GM12878 (cell line): ENCODE results near the gene C1GALT1C1L. TPM values are rescaled to one million over a fixed set of nuclear protein-coding genes. Genes with fewer than 3 reads are reported as not detected.

ENCODE experiments used
- CHD1 ChIP-seq: IDR thresholded peaks from 2 replicates; pipeline ENCODE4 v1.6.1; 2012; ENCODE audit warnings: low read depth, low read length, improper control_type of control experiment
- IKZF2 ChIP-seq, 2 experiments: fragments of 450-650 bp; IDR thresholded peaks; 2 replicates each; pipeline ENCODE4 v1.6.1; 2017; ENCODE audit warnings: mild to moderate bottlenecking in 2 of 2, moderate library complexity in 2 of 2
- IRF5 ChIP-seq: fragments of 450-650 bp; IDR thresholded peaks from 2 replicates; pipeline ENCODE4 v1.6.1; 2017; ENCODE audit warnings: borderline replicate concordance
- MEF2B ChIP-seq: fragments of 450-650 bp; IDR thresholded peaks from 2 replicates; pipeline ENCODE4 v1.6.1; 2018; ENCODE audit warnings: mild to moderate bottlenecking, moderate library complexity; ENCODE audit not compliant: partially characterized antibody, poor library complexity, severe bottlenecking
- SMC3 ChIP-seq: IDR thresholded peaks from 2 replicates; pipeline ENCODE4 v1.6.1; 2011; ENCODE audit warnings: low read length, improper control_type of control experiment, borderline replicate concordance
- ZBTB11 ChIP-seq: fragments of 450-650 bp; formaldehyde crosslinking; IDR thresholded peaks from 2 replicates; pipeline ENCODE4 v1.5.0; 2022; ENCODE audit warnings: mild to moderate bottlenecking, missing genetic modification characterization
- ZNF274 ChIP-seq: IDR thresholded peaks from one replicate; pipeline ENCODE4 v1.8.0; 2011; ENCODE audit not compliant: insufficient read length, insufficient read depth
- polyA plus RNA-seq, 11 experiments: library from polyadenylated mRNA; depleted of rRNA in 4 of 11; unstranded in 6 of 11; stranded (reverse) in 5 of 11; fragments of >200 nt; fragmentation: Nextera tagmentation in 4 of 11; fragmentation: Illumina TruSeq in 1 of 11; extraction: Ambion mirVana in 4 of 11; extraction: Trizol in 1 of 11; gene quantifications; 1 replicate in 1 of 11; 2 replicates in 10 of 11; pipeline versions ENCODE4 v1.2.1 to v1.2.3, GENCODE V29; 2011 to 2016; ENCODE audit warnings: inconsistent platforms in 2 of 11, missing spikeins in 2 of 11, low read depth in 1 of 11
- total RNA-seq, 4 experiments: library from RNA; depleted of rRNA in 3 of 4; stranded (reverse); fragments of >200 nt in 3 of 4; fragmentation: Illumina TruSeq in 1 of 4; extraction: Trizol in 1 of 4; gene quantifications; 2 replicates each; pipeline versions ENCODE4 v1.2.1 to v1.2.3, GENCODE V29; 2013 to 2021
- TF ChIP-seq, protein P1 (sequence below): IDR thresholded peaks from 2 replicates; pipeline ENCODE4 v1.6.1; 2011; ENCODE audit warnings: low read depth, mild to moderate bottlenecking, low read length, moderate library complexity, borderline replicate concordance; ENCODE audit errors: extremely low read depth

Gene C1GALT1C1L
- total and polyA plus RNA-seq, 10 of the 15 experiments (the other 5 are each of a cell fraction or from before 2014, with no cell fraction given): not detected

- TF ChIP-seq MEF2B (no peak), CHD1 (no peak), IRF5 (no peak), IKZF2 (IDR thresholded peaks at IDR 0.05) (no peak), ZBTB11 (no peak), SMC3 (no peak), ZNF274 (no peak)
- TF ChIP-seq, protein P1, sequence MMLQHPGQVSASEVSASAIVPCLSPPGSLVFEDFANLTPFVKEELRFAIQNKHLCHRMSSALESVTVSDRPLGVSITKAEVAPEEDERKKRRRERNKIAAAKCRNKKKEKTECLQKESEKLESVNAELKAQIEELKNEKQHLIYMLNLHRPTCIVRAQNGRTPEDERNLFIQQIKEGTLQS: no peak
Observed at GRCh38 chr2:43648994-43649701, 27.1 kb downstream of the C1GALT1C1L start (continued).
